IPS-18c (cell line): ENCODE data around the gene PCDH17.

Source experiments
- H3K4me3 ChIP-seq: 2 replicates; pipeline ENCODE4 v1.7.0; 2013; ENCODE audit warnings: low read depth, mild to moderate bottlenecking, low read length, moderate library complexity; ENCODE audit not compliant: insufficient read depth
- H3K9me3 ChIP-seq: one replicate; pipeline ENCODE4 v1.6.1; 2013; ENCODE audit warnings: mild to moderate bottlenecking, low read length, moderate library complexity; ENCODE audit not compliant: control insufficient read depth, insufficient read depth

PCDH17 gene

DNA sequence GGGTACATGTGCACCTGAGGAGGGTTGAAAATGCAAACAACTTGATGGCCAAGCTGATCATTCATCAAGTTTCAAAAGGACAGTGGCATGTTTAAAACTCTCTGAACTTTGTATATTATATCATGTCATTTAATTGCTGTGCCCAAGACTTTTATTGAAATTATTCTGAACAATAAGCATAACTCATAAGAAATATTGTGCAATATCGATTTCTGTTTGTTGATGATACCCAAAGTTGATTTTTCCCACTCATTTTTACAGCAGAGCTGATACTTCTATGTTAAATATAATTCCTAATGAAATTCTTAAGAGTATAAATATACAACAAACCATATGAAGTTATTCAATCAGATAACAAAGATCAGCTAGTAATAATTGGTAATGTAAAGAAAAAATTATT, 49.1 kb downstream of the PCDH17 start:
- Histone ChIP-seq H3K9me3 (no peaks in the 10 kb centered on the region), H3K4me3 (no peak overlapping the region)

DNA sequence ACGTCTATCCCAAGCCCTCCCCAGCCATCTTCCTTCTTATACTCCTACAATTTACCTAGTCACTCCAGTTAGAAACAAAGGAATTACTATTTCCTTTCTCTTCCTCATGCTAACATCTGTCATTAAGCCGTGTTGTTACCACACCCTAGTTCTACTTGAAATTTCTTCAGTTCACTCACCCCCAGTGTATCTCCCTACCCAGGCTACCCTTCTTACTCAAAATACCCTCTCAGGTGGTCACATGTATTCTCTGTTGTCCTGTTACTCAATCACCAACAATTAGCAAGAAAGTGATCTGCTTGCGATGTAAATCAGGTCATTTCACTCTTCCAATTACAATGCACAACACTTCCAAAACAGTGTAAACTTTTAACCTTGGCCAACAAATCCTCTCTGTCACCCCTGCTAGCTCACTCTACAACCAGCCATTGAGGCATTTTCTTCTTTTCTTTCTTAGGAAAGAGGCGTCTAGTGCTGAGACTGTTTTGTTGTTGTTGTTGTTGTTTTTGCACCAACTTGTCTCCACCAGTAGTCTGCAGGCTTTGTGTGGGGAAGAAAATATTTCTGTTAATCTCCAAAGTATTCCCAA, 50.7 kb downstream of the PCDH17 start:
- H3K4me3 ChIP-seq, result no peak overlapping the region

DNA sequence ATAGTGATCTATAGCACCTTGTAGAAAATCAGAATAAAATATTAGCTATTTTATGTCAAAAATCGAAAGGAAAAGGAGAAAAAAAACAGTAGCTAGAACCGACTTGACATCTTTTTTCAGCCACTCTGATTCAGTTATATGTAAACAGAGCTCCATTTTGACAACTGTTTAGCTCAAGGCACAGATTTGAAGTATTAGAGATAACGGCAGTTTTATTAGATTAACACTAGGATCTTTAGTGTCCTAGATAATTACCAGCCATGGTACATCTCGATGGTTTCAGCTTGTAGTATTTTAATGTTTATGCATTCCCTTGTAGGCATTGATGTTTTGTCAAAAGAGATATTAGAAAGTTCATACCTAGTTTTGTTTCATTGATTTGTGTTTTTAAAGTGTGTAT, 67.3 kb downstream of the PCDH17 start:
- H3K4me3 ChIP-seq, result no peak overlapping the region
- no peaks in the 10 kb centered on the region for H3K9me3 ChIP-seq

More for the DNA sequence above, 50.7 kb downstream of the PCDH17 start:
- H3K9me3 ChIP-seq, result no peaks in the 10 kb centered on the region

DNA sequence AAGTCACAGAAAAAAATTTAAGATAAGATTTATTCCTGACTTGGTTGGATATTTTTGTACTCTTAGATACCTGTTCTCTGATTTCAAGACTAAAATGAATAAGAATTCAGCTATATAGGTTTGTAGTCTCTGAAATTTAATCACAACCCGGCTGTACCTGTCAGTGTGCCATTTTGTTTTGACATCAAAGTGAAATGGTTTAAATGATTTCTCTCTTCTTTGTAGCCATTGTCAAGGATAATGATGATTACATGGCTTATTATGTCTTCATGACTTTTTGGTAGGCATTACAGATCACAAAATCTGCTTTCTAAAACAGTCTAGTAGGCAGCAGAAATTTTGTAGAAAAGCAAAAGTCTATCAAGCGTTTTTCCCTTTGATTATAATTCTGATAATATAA, 72.5 kb downstream of the PCDH17 start:
- Histone ChIP-seq H3K9me3 (no peaks in the 10 kb centered on the region), H3K4me3 (no peak overlapping the region)

DNA sequence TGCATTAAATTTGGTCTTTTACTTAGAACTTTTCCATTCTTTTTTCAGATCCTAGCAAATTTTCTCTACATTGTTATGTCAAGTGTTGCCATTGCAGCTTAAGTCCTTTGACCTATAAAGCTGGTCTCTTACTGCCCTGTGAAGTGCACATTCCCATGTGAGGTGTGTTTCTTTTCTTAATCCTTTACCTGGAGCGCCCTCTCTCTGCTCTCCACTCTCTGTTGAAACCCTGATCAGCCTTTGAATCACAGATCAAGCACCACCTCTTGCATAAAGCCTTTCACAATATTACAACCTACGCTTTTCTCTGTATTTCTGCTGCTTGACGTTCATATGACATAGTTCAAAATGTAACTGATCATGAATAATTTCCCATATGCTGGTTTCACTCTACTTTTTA, 84.8 kb downstream of the PCDH17 start:
- Histone ChIP-seq H3K4me3 (no peak overlapping the region), H3K9me3 (no peaks in the 10 kb centered on the region)

DNA sequence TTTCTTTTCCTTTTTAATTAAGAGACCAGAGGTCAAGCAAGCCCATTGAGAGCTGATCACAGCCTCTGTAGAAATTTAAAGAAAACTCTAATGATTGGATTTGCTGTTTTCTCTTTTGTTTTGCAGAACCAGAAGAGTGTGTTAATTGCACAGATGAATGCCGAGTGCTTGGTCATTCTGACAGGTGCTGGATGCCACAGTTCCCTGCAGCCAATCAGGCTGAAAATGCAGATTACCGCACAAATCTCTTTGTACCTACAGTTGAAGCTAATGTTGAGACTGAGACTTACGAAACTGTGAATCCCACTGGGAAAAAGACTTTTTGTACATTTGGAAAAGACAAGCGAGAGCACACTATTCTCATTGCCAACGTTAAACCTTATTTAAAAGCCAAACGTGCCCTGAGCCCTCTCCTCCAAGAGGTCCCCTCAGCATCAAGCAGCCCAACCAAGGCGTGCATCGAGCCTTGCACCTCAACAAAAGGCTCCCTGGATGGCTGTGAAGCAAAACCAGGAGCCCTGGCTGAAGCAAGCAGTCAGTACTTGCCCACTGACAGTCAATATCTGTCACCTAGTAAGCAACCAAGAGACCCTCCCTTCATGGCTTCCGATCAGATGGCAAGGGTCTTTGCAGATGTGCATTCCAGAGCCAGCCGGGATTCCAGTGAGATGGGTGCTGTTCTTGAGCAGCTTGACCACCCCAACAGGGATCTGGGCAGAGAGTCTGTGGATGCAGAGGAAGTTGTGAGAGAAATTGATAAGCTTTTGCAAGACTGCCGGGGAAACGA, 93.1 kb downstream of the PCDH17 start:
- H3K9me3 ChIP-seq, result no peaks in the 10 kb centered on the region

DNA sequence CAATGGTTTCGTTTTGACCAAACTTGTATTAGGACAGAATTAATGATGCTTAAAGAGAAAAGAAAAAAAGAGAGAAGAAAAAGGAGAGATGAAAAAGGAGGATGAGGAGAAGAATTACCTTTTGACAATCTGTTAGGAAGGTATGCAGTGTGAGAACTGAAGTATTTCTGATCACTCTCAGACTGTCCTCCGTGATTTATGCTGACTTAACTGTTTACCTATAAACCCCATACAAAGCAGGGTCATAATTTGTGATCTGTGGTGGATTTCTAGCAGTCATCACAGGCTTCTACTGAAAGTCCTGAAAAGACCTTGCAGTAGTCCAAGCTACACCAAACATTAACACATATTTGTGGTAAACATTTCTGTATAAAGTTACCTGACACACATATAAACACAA, 93.9 kb downstream of the PCDH17 start:
- Histone ChIP-seq H3K4me3 (no peak overlapping the region), H3K9me3 (no peaks in the 10 kb centered on the region)

More for the DNA sequence above, 93.1 kb downstream of the PCDH17 start:
- no peak overlapping the region for H3K4me3 ChIP-seq

DNA sequence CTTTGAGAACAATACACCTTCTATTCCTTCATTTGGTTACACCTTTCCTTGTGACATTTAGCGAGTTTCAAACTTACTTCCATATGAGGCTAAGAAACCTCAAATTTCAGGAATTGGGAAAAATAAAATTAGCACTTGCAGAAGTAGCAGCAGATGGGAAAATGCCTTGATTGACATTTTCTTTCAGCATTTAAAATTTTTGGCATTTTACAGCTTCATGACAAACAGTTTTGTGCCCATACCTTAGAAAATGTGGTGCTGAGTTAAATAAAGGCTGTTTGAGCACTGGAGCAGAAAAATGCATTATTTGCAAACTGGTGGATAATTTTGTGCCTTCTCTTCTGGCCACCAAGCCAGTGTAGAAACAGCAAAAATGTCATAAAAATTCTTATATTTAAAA, 95.4 kb downstream of the PCDH17 start:
- H3K4me3 ChIP-seq, result no peak overlapping the region
- no peaks in the 10 kb centered on the region for H3K9me3 ChIP-seq

DNA sequence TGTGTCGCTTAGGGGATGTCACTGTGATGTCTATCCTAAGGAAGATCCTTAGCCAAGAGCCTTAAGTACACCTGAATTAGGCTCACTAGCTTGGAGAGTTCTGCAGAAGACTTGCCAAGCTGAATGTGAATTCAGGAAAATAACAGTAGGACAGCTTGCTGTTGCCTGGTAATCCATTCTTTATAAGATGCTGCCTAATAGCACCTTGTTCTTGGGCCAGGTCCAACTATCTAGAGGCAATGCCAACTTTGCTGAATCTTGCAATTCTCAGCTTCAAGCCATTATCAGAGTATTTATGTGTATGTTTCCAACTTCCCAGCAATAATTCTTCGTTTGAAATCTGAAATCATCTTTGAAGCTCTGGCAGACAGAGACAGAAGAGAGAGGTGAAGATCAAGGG, 102.8 kb downstream of the PCDH17 start:
- Histone ChIP-seq H3K4me3 (no peak overlapping the region), H3K9me3 (no peaks in the 10 kb centered on the region)

DNA sequence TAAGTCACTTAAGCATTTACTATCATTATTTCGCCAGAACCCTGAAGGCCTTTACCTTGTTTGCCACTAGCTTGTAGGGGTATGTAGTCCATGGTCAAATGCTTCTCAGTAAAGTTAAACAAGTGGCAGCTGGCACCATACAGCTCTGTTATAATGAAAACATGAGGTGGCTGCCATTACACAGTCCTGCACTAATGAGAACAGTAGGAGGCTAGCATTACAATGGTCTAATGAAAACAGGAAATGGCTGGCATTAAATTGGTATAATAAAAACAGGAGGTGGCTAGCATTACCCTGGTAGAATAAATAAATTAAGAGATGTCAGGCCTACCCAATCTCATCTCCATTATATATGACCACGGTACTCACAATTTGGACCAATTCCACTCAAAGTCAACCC, 107.5 kb downstream of the PCDH17 start:
- no peak overlapping the region for H3K4me3 ChIP-seq
- H3K9me3 ChIP-seq, result no peaks in the 10 kb centered on the region

DNA sequence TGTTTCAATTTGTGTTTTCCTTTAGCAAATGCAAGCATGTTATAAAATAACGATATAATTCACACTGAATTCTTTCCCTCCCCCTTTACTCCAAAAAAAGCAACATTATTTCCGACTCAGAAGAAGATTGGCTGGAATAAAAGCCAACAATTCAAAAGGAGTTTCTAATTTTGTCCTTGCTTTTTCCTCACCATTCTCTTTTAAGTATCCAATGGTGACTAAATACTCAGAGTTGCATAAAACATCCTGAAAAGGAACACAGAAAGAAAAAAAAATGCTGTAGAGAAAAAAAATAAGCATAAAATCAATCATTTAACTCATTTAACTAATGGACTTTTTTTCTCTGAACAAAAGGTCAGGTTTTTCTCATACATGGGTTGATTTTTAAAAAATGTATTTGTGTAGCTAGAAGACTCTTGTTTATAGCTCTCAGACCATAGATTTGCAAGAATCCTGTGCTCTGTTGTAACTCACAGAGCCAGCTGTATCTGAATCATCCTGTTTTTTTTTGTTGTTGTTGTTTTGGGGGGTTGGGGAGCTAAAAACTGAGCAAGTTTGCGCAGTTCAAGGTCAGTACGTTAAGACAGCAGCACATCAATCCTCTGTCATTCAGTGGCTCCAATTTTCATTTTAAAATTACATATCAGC, 108.1 kb downstream of the PCDH17 start:
- Histone ChIP-seq H3K9me3 (no peaks in the 10 kb centered on the region), H3K4me3 (no peak overlapping the region)

DNA sequence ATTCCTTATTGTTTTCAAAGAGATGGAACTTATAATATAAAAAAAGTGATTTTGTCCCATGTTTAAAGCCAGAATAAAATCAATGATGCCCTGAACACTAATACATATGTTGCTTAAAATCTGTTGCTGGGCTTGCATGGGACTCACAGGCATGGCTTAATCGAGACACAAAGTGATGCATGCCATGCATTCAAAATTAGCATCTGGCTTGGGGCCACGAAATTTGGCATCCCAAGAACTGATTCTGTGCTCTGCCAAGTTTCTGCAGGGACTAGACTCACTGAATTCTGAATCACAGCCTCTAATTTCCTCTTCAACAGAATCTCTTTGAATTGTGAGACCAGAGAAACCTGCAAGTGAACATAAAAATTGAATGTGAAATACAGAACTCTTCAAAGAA, 109.2 kb downstream of the PCDH17 start:
- no peak overlapping the region for H3K4me3 ChIP-seq
- no peaks in the 10 kb centered on the region for H3K9me3 ChIP-seq

DNA sequence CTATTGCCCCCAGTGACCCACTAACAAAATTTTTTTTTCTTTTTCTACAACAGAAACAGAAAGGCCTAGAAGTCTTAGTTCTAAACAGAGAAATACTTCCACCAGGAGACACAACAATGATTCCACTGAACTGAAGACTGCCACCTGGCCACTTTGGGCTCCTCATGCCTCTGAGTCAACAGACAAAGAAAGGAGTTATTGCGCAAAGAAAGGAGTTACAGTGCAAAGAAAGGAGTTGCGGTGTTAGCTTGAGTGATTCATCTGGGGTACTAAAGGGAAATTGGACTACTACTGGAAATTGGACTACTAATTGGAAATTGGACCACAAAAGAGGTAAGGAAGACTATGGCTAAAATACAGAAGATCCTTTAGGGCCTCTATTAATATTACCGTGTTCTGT, 116.6 kb downstream of the PCDH17 start:
- Histone ChIP-seq H3K9me3 (no peaks in the 10 kb centered on the region), H3K4me3 (no peak overlapping the region)

DNA sequence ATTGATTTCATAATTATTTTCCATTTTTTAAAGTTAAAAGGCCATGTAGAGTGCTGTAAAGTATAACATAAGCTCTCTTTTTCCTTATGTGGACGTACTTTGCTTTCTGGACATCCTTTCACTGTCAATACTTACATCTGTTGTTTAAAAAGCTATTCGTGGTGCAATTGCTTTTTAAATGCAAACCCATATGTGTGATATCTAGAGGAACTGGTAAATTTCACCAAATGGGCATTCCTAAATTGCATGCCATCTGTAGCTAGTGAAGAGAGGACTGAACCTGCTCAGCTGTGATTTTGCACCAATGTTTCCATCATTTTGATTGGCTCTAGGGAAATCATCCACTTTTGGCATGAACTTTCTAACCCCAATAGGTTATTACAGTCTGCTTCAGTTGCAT, 129.4 kb downstream of the PCDH17 start:
- H3K9me3 ChIP-seq, result no peaks in the 10 kb centered on the region
- no peak overlapping the region for H3K4me3 ChIP-seq

DNA sequence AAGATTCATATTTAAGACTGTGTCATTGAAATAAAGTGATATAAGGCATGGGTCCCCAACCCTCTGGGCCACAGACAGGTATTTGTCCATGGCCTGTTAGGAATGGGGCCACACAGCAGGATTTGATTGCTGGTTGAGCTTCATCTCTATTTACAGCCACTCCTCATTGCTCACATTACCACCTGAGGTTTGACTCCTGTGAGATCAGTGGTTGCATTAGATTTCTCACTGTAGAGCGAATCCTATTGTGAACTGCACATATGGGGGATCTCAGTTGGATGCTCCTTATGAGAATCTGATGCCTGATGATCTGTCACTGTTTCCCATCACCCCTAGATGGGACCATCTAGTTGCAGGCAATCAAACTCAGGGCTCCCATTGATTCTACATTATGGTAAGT, 132.1 kb downstream of the PCDH17 start:
- Histone ChIP-seq H3K4me3 (no peak overlapping the region), H3K9me3 (no peaks in the 10 kb centered on the region)
